PC-9 (cell line): ENCODE measurements around the gene CFAP46. TPM values are rescaled to one million over a fixed set of nuclear protein-coding genes. Genes with fewer than 3 reads are reported as not detected.
"Not testable (repeated sequence)": the region's sequence is repeated elsewhere in the genome, so short reads cannot be mapped to it uniquely, and the experiment has no call there.

Experiments used
- BruUV-seq: library from RNA; stranded (reverse); fragments of 400-500 nt; replicated peaks from 2 replicates; lab custom pipeline; 2021; lab: Mats Ljungman, UMichigan
- CTCF ChIA-PET: fragments of 300-600 bp; sonication (Branson Sonifier 250); formaldehyde crosslinking; loops from one replicate; lab custom pipeline; 2022; ENCODE audit warnings: antibody characterized with exemption; lab: Charles Lee
- POLR2A ChIA-PET: fragments of 300-600 bp; sonication (Branson Sonifier 250); formaldehyde crosslinking; loops from one replicate; lab custom pipeline; 2022; ENCODE audit warnings: antibody characterized with exemption; ENCODE audit not compliant: unreplicated experiment; lab: Charles Lee
- DNase-seq, 2 experiments: peaks; one replicate each; pipeline versions ENCODE4 v3.0.0 to v3.0.0-alpha.2; 2015 to 2022; ENCODE audit warnings: mixed read lengths in 1 of 2
- H2AFZ ChIP-seq: fragments of 200-600 bp; sonication (generic); 2 replicates; pipeline ENCODE4 v1.8.1; 2017; ENCODE audit warnings: antibody characterized with exemption
- H3F3A ChIP-seq: fragments of 200-600 bp; sonication (generic); 2 replicates; pipeline ENCODE4 v1.8.1; 2017; ENCODE audit warnings: antibody characterized with exemption, mild to moderate bottlenecking, low read depth; ENCODE audit not compliant: insufficient read depth
- H3K27ac ChIP-seq: fragments of 200-600 bp; sonication (generic); 2 replicates; pipeline ENCODE4 v1.6.1; 2016; ENCODE audit warnings: mixed run types
- H3K27me3 ChIP-seq: fragments of 200-600 bp; sonication (generic); 2 replicates; pipeline ENCODE4 v1.6.1; 2016; ENCODE audit warnings: low read depth, mixed run types; ENCODE audit not compliant: insufficient read depth
- H3K36me3 ChIP-seq: fragments of 200-600 bp; sonication (generic); 2 replicates; pipeline ENCODE4 v1.6.1; 2016; ENCODE audit warnings: low read depth, mixed run types
- H3K4me1 ChIP-seq: fragments of 200-600 bp; sonication (generic); replicated peaks from 2 replicates; pipeline ENCODE4 v1.6.1; 2016; ENCODE audit warnings: mixed run types; ENCODE audit not compliant: insufficient read depth
- H3K4me2 ChIP-seq: fragments of 200-600 bp; sonication (generic); 2 replicates; pipeline ENCODE4 v1.6.1; 2017; ENCODE audit warnings: mixed run types
- H3K4me3 ChIP-seq: fragments of 200-600 bp; sonication (generic); 2 replicates; pipeline ENCODE4 v1.6.1; 2016; ENCODE audit warnings: mixed run types
- H3K79me2 ChIP-seq: fragments of 200-600 bp; sonication (generic); 2 replicates; pipeline ENCODE4 v1.6.1; 2017; ENCODE audit warnings: low read depth, mixed run types
- H3K9me2 ChIP-seq: fragments of 200-600 bp; sonication (generic); 2 replicates; pipeline ENCODE4 v1.8.1; 2017; ENCODE audit warnings: mild to moderate bottlenecking; ENCODE audit not compliant: insufficient read depth
- H3K9me3 ChIP-seq: fragments of 200-600 bp; sonication (generic); 2 replicates; pipeline ENCODE4 v1.8.1; 2016; ENCODE audit warnings: low read depth; ENCODE audit not compliant: insufficient read depth
- H4K20me1 ChIP-seq: fragments of 200-600 bp; sonication (generic); 2 replicates; pipeline ENCODE4 v1.8.1; 2017; ENCODE audit not compliant: insufficient read depth
- CTCF ChIP-seq: fragments of 200-600 bp; sonication (generic); conservative IDR thresholded peaks from 2 replicates; pipeline ENCODE4 v1.6.1; 2017; ENCODE audit warnings: mixed run types, antibody characterized with exemption, mild to moderate bottlenecking, moderate library complexity
- EZH2 ChIP-seq: fragments of 200-600 bp; sonication (generic); IDR thresholded peaks from 2 replicates; pipeline ENCODE4 v1.8.0; 2017; ENCODE audit warnings: antibody characterized with exemption, low read depth
- intact Hi-C: fragments of 100-400 bp; cut with micrococcal nuclease; formaldehyde crosslinking; loops from one replicate; pipeline ENCODE4 v1.10.0; 2022; ENCODE audit not compliant: unreplicated experiment
- total RNA-seq: library from RNA; stranded (reverse); gene quantifications from 2 replicates; pipeline ENCODE4 v1.2.3, GENCODE V29; 2021

CFAP46 gene
- total RNA-seq, 1 experiment from 2014 or later: not detected

GRCh38 chr10:132957981-132958882 is 15.9 kb upstream of the CFAP46 start:
- DNase-seq: no peak
- Histone ChIP-seq H3K36me3 (no peaks in the 10 kb centered on the region), H3K9me3 (no peaks in the 10 kb centered on the region), H3K4me2 (no peak overlapping the region), H3K79me2 (no peaks in the 10 kb centered on the region), H3F3A (no peaks in the 10 kb centered on the region), H3K4me3 (no peak overlapping the region), H3K4me1 (no peaks in the 10 kb centered on the region), H3K27ac (no peak overlapping the region), H4K20me1 (no peaks in the 10 kb centered on the region), H3K9me2 (no peaks in the 10 kb centered on the region), H3K27me3 (peaks cover 70% of the 10 kb centered on the region), H2AFZ (no peak overlapping the region)
- TF ChIP-seq EZH2 (no peak), CTCF (no peak)
- ChIA-PET POLR2A (no interaction called here), CTCF (no interaction called here)
- intact Hi-C loops: no loop called here
- BruUV-seq: no TSS peak

GRCh38 chr10:132957131-132957530 is 14.8 kb upstream of the CFAP46 start:
- H3K79me2 ChIP-seq: no peaks in the 10 kb centered on the region
- POLR2A ChIA-PET: no interaction called here
- H3K4me2 ChIP-seq: no peak overlapping the region
- H3K4me3 ChIP-seq: no peak overlapping the region
- CTCF ChIA-PET: no interaction called here
- H3K4me1 ChIP-seq: no peaks in the 10 kb centered on the region
- no peak overlapping the region for H2AFZ ChIP-seq
- no TSS peak for BruUV-seq
- H3K36me3 ChIP-seq: no peaks in the 10 kb centered on the region
- no peaks in the 10 kb centered on the region for H4K20me1 ChIP-seq
- intact Hi-C loops: no loop called here
- no peak overlapping the region for H3K27ac ChIP-seq
- H3K9me3 ChIP-seq: no peaks in the 10 kb centered on the region
- TF ChIP-seq CTCF (no peak), EZH2 (no peak)
- H3F3A ChIP-seq: no peaks in the 10 kb centered on the region
- H3K9me2 ChIP-seq: no peaks in the 10 kb centered on the region
- peaks cover 71% of the 10 kb centered on the region for H3K27me3 ChIP-seq
- DNase-seq: no peak

- H3K79me2 ChIP-seq, BruUV-seq, H4K20me1 ChIP-seq, POLR2A ChIA-PET, CTCF ChIA-PET, H3F3A ChIP-seq, H3K27ac ChIP-seq, H3K36me3 ChIP-seq, H3K4me1 ChIP-seq, H3K9me2 ChIP-seq, H3K4me2 ChIP-seq, intact Hi-C loops, DNase-seq, H2AFZ ChIP-seq, H3K9me3 ChIP-seq, H3K4me3 ChIP-seq: not testable (repeated sequence)
- H3K27me3 ChIP-seq: peaks cover 79% of the 10 kb centered on the region
Measured at GRCh38 chr10:132956259-132956658, 13.9 kb upstream of the CFAP46 start.
